Mesenchymal stem cell (in vitro differentiated cells and primary cell): ENCODE data around the gene PLTP.

ENCODE experiments used
- DNase-seq: peaks from one replicate; pipeline ENCODE4 v3.0.0-alpha.2; 2013
- H2AFZ ChIP-seq: one replicate; pipeline ENCODE4 v1.6.1; 2013; ENCODE audit warnings: low read depth, mild to moderate bottlenecking, control low read depth, inconsistent platforms, low read length, moderate library complexity
- H2AK5ac ChIP-seq: 2 replicates; pipeline ENCODE4 v1.6.1; 2013; ENCODE audit warnings: low read length, moderate library complexity, mild to moderate bottlenecking, inconsistent platforms; ENCODE audit not compliant: severe bottlenecking
- H2BK120ac ChIP-seq: one replicate; pipeline ENCODE4 v1.6.1; 2013; ENCODE audit warnings: low read depth, mild to moderate bottlenecking, inconsistent platforms, low read length, moderate library complexity
- H2BK12ac ChIP-seq, 2 experiments: one replicate each; pipeline ENCODE4 v1.6.1; 2013; ENCODE audit warnings: inconsistent platforms in 2 of 2, low read length in 2 of 2, mild to moderate bottlenecking in 2 of 2, moderate library complexity in 2 of 2, control low read depth in 1 of 2
- H2BK15ac ChIP-seq: one replicate; pipeline ENCODE4 v1.6.1; 2013; ENCODE audit warnings: mild to moderate bottlenecking, low read depth, inconsistent platforms; ENCODE audit not compliant: poor library complexity, severe bottlenecking
- H2BK5ac ChIP-seq: 2 replicates; pipeline ENCODE4 v1.6.1; 2013; ENCODE audit warnings: low read depth, mild to moderate bottlenecking, low read length, control low read depth, inconsistent platforms; ENCODE audit not compliant: poor library complexity, severe bottlenecking
- H3K14ac ChIP-seq, 2 experiments: one replicate each; pipeline ENCODE4 v1.6.1; 2013; ENCODE audit warnings: inconsistent platforms in 2 of 2, low read length in 2 of 2, control low read depth in 1 of 2, mild to moderate bottlenecking in 1 of 2, moderate library complexity in 1 of 2
- H3K18ac ChIP-seq, 2 experiments: one replicate each; pipeline ENCODE4 v1.6.1; 2013; ENCODE audit warnings: inconsistent platforms in 2 of 2, low read length in 2 of 2, control low read depth in 1 of 2, low read depth in 1 of 2, mild to moderate bottlenecking in 1 of 2
- H3K23ac ChIP-seq, 2 experiments: one replicate each; pipeline ENCODE4 v1.6.1; 2013; ENCODE audit warnings: inconsistent platforms in 2 of 2, low read length in 2 of 2, mild to moderate bottlenecking in 2 of 2, moderate library complexity in 2 of 2, control low read depth in 1 of 2
- H3K27ac ChIP-seq: 2 replicates; pipeline ENCODE4 v1.5.1; 2013; ENCODE audit warnings: mild to moderate bottlenecking, moderate library complexity, low read length, control low read depth, inconsistent platforms; ENCODE audit not compliant: poor library complexity, severe bottlenecking
- H3K27me3 ChIP-seq, 2 experiments: 2 replicates each; pipeline versions ENCODE4 v1.6.1 to v1.7.0; 2013; ENCODE audit warnings: low read length in 2 of 2, mild to moderate bottlenecking in 2 of 2, moderate library complexity in 2 of 2, control low read depth in 1 of 2, inconsistent platforms in 1 of 2; ENCODE audit not compliant: control insufficient read depth in 1 of 2, insufficient read depth in 1 of 2
- H3K36me3 ChIP-seq, 2 experiments: 2 replicates each; pipeline versions ENCODE4 v1.6.1 to v1.7.0; 2013; ENCODE audit warnings: low read length in 2 of 2, control low read depth in 1 of 2, inconsistent platforms in 1 of 2, low read depth in 1 of 2, mild to moderate bottlenecking in 1 of 2; ENCODE audit not compliant: insufficient read depth in 2 of 2, control insufficient read depth in 1 of 2
- H3K4ac ChIP-seq, 2 experiments: one replicate each; pipeline ENCODE4 v1.6.1; 2013; ENCODE audit warnings: inconsistent platforms in 2 of 2, low read length in 2 of 2, mild to moderate bottlenecking in 2 of 2, moderate library complexity in 2 of 2, control low read depth in 1 of 2, low read depth in 1 of 2
- H3K4me1 ChIP-seq: 2 replicates; pipeline ENCODE4 v1.6.1; 2013; ENCODE audit warnings: low read depth, low read length, control low read depth; ENCODE audit not compliant: control insufficient read depth, insufficient read depth
- H3K4me2 ChIP-seq: 2 replicates; pipeline ENCODE4 v1.6.1; 2013; ENCODE audit warnings: low read length, mild to moderate bottlenecking, inconsistent platforms; ENCODE audit not compliant: poor library complexity, severe bottlenecking
- H3K4me3 ChIP-seq, 2 experiments: 2 replicates each; pipeline versions ENCODE4 v1.5.1 to v1.7.0; 2013; ENCODE audit warnings: low read length in 2 of 2, mild to moderate bottlenecking in 2 of 2, control low read depth in 1 of 2, low read depth in 1 of 2; ENCODE audit not compliant: insufficient read depth in 1 of 2
- H3K79me1 ChIP-seq: replicated peaks from 2 replicates; pipeline ENCODE4 v1.6.1; 2013; ENCODE audit warnings: mild to moderate bottlenecking, control low read depth, low read length, inconsistent platforms; ENCODE audit not compliant: poor library complexity, severe bottlenecking
- H3K9ac ChIP-seq: 2 replicates; pipeline ENCODE4 v1.7.0; 2013; ENCODE audit warnings: mild to moderate bottlenecking, low read length, moderate library complexity
- H3K9me3 ChIP-seq: 2 replicates; pipeline ENCODE4 v1.7.0; 2013; ENCODE audit warnings: mild to moderate bottlenecking, low read length; ENCODE audit not compliant: control insufficient read depth
- H4K8ac ChIP-seq: one replicate; pipeline ENCODE4 v1.6.1; 2013; ENCODE audit warnings: inconsistent platforms, mild to moderate bottlenecking, low read length, moderate library complexity
- H4K91ac ChIP-seq: one replicate; pipeline ENCODE4 v1.6.1; 2013; ENCODE audit warnings: mild to moderate bottlenecking, low read length, inconsistent platforms
- WGBS: methylation state at CpG from one replicate; pipeline ENCODE4 v1.1.7; 2013; ENCODE audit warnings: mixed read lengths; 5-methylcytosine and 5-hydroxymethylcytosine counted together

Gene PLTP

DNA sequence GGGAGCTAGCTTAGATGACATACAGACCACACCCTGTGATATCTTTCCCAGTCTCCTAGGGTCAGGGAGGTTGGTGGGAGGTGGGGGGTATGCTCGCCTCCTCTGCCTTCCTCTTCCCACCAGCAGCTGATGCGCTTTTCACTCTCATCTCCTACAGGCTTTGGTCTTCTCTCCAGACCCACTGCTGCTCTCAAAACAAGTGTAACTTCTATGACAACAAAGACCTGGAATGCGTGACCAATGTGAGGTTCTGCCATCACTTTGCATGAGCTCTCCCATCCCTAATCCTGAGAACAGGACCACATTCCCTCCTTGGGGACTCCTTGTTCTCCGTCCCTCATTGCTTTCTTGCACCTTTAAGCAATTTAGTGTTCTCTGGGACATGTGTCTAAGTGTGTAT lies 18.1 kb downstream of the PLTP start:
- H3K27me3 ChIP-seq, result no peaks in the 10 kb centered on the region
- H4K8ac ChIP-seq, result no peak overlapping the region
- H3K4ac ChIP-seq, result no peak overlapping the region
- H2BK15ac ChIP-seq, result no peak overlapping the region
- H2AK5ac ChIP-seq, result peak overlapping the region; percentile 26
- H3K4me2 ChIP-seq, result no peak overlapping the region
- no peak overlapping the region for H3K18ac ChIP-seq
- no peak overlapping the region for H2BK5ac ChIP-seq
- H2BK12ac ChIP-seq, result no peak overlapping the region
- H3K23ac ChIP-seq, result no peak overlapping the region
- H3K9me3 ChIP-seq, result no peaks in the 10 kb centered on the region
- H3K4me1 ChIP-seq, result peaks cover 27% of the 10 kb centered on the region
- H3K27ac ChIP-seq, result no peak overlapping the region
- H3K4me3 ChIP-seq, result no peak overlapping the region
- H4K91ac ChIP-seq, result no peak overlapping the region
- no peak overlapping the region for H2BK120ac ChIP-seq
- H3K36me3 ChIP-seq, result peaks cover 57 to 67% of the 10 kb centered on the region in 2 experiments
- no peak overlapping the region for H3K9ac ChIP-seq
- no peak overlapping the region for H3K14ac ChIP-seq
- 93% methylated on average over 4 of the region's 4 CpGs for WGBS
- H3K79me1 ChIP-seq, result peaks cover 22% of the 10 kb centered on the region
- H2AFZ ChIP-seq, result no peak overlapping the region
- no peak for DNase-seq

DNA sequence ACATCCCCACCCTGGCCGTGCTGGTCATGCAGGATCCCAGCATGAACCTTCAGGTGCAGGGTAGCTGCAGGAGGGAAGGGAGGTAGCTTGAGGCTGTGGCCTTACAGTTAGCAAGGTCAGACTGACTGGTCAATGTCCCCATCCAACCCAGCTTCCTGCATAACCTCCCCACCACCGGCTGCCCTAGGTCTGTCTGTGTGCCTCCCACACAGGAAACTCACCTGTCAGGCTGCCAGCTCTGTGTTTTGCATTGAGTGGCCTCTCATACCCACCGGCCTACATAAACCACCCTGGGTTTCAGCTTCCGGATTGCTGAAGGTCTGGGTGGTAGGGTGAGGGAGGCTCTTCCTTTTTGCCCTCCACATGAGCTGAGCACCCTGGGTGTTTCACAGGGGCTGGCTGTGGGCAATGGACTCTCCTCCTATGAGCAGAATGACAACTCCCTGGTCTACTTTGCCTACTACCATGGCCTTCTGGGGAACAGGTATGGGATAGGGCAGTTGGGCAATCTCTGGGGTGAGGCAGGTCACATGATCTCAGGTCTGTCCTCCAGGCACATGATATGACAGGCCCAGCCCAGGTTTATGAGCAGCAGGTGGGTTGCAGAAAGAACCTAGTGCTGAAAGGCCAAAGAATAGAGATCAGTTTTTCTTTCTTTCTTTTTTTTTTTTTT lies 19.0 kb downstream of the PLTP start:
- H3K4me2 ChIP-seq, result no peak overlapping the region
- 98% methylated on average over 4 of the region's 4 CpGs for WGBS
- H2BK5ac ChIP-seq, result no peak overlapping the region
- no peak overlapping the region for H3K23ac ChIP-seq
- H3K9ac ChIP-seq, result peak overlapping the region; percentile 91
- no peak overlapping the region for H2BK120ac ChIP-seq
- H3K36me3 ChIP-seq, result peaks cover 53 to 64% of the 10 kb centered on the region in 2 experiments
- peaks cover 26% of the 10 kb centered on the region for H3K79me1 ChIP-seq
- no peak for DNase-seq
- no peak overlapping the region for H2AFZ ChIP-seq
- H3K4ac ChIP-seq, result no peak overlapping the region
- H2AK5ac ChIP-seq, result peak overlapping the region; percentile 22
- no peak overlapping the region for H2BK15ac ChIP-seq
- peak overlapping the region in 1 of 2 experiments; percentile 88 for H3K4me3 ChIP-seq
- no peak overlapping the region for H4K8ac ChIP-seq
- no peak overlapping the region for H3K14ac ChIP-seq
- H3K27me3 ChIP-seq, result no peaks in the 10 kb centered on the region
- no peaks in the 10 kb centered on the region for H3K9me3 ChIP-seq
- H3K18ac ChIP-seq, result no peak overlapping the region
- H3K27ac ChIP-seq, result no peak overlapping the region
- H3K4me1 ChIP-seq, result peaks cover 30% of the 10 kb centered on the region
- peak overlapping the region in 1 of 2 experiments; percentile 39 for H2BK12ac ChIP-seq
- no peak overlapping the region for H4K91ac ChIP-seq

DNA sequence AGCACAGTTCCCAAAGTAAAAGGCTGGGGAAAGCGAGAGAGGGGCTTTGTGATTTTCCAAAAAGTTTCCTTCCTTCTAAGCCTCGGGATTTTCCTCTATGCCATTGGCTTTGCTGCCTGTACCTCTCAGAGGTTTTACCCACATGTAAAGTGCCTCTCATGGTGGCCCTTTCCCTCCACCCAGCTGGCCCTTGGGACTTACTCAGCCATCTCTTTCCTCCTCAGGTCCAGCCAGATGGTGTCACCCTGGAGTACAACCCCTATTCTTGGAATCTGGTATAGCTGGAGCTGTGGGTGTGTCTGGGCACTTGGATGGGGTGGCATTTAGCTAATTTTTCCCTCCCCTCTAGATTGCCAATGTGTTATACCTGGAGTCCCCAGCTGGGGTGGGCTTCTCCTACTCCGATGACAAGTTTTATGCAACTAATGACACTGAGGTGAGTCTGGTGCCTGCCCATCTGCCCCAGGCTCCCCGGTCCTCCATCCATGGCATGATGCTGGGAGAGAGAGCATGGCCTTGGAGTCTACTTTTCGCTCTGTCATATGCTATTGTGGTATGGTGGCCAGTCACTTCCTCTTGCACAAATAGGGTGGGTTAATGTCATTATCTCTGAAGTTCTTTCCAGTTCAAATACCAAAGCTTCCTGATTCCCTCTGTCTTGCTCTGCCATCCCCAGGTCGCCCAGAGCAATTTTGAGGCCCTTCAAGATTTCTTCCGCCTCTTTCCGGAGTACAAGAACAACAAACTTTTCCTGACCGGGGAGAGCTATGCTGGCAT lies 19.7 kb downstream of the PLTP start:
- Histone ChIP-seq H2AFZ (no peak overlapping the region), H3K79me1 (peaks cover 30% of the 10 kb centered on the region), H3K9me3 (no peaks in the 10 kb centered on the region), H2BK12ac (peak overlapping the region in 1 of 2 experiments; percentile 57), H3K18ac (no peak overlapping the region), H3K23ac (no peak overlapping the region), H2AK5ac (no peak overlapping the region), H2BK15ac (no peak overlapping the region), H3K27me3 (no peaks in the 10 kb centered on the region), H3K27ac (no peak overlapping the region), H3K4me2 (peak overlapping the region; percentile 99), H2BK5ac (no peak overlapping the region), H3K9ac (peak overlapping the region; percentile 91), H3K36me3 (peaks cover 51 to 64% of the 10 kb centered on the region in 2 experiments), H2BK120ac (no peak overlapping the region), H3K14ac (no peak overlapping the region), H4K91ac (no peak overlapping the region), H3K4me1 (peaks cover 30% of the 10 kb centered on the region), H4K8ac (no peak overlapping the region), H3K4me3 (peak overlapping the region; percentile 78 to 88), H3K4ac (peak overlapping the region in 1 of 2 experiments; percentile 96)
- WGBS, result 92% methylated on average over 9 of the region's 9 CpGs
- peak; percentile 52 for DNase-seq
